ENCODE data around the gene FAM174C. TPM values are rescaled to one million over a fixed set of nuclear protein-coding genes. Genes with fewer than 3 reads are reported as not detected.
A peak's percentile ranks its signal among the peaks of the same experiment; 100 is the strongest.
"Not testable (repeated sequence)": the region's sequence is repeated elsewhere in the genome, so short reads cannot be mapped to it uniquely, and the experiment has no call there.

Gene FAM174C
- polyA plus RNA-seq, 4 donors = 40.0 to 118 (median 82.3) TPM

GRCh38 chr19:1317274-1318003 lies 42.1 kb downstream of the FAM174C start:
- Histone ChIP-seq H3K9me3 (ENCODE audit: control insufficient read depth in 2 of 2, insufficient read depth in 1 of 2, low read depth in 1 of 2, low read length in 1 of 2) (no peaks in the 10 kb centered on the region), H3K27ac (ENCODE audit: low read depth in 1 of 3, low read length in 2 of 3) (no peak overlapping the region), H3K4me3 (ENCODE audit: low read depth in 1 of 3, low read length in 3 of 3) (no peak overlapping the region), H3K4me1 (ENCODE audit: control insufficient read depth in 3 of 3, insufficient read depth in 2 of 3, low read depth in 1 of 3, low read length in 2 of 3) (peaks cover 0 to 15% (median 0%) of the 10 kb centered on the region in 3 donors), H3K36me3 (ENCODE audit: control insufficient read depth in 3 of 3, insufficient read depth in 2 of 3, low read depth in 1 of 3, low read length in 3 of 3) (no peaks in the 10 kb centered on the region), H3K27me3 (ENCODE audit: control insufficient read depth in 3 of 3, insufficient read depth in 3 of 3, low read length in 3 of 3) (peaks cover 0 to 32% (median 2%) of the 10 kb centered on the region in 3 donors)
- 54 to 69% (median 59%) methylated on average over 17 of the region's 17 CpGs for WGBS, 3 donors
- DNase-seq (no peak), FAIRE-seq (no peak)

DNA sequence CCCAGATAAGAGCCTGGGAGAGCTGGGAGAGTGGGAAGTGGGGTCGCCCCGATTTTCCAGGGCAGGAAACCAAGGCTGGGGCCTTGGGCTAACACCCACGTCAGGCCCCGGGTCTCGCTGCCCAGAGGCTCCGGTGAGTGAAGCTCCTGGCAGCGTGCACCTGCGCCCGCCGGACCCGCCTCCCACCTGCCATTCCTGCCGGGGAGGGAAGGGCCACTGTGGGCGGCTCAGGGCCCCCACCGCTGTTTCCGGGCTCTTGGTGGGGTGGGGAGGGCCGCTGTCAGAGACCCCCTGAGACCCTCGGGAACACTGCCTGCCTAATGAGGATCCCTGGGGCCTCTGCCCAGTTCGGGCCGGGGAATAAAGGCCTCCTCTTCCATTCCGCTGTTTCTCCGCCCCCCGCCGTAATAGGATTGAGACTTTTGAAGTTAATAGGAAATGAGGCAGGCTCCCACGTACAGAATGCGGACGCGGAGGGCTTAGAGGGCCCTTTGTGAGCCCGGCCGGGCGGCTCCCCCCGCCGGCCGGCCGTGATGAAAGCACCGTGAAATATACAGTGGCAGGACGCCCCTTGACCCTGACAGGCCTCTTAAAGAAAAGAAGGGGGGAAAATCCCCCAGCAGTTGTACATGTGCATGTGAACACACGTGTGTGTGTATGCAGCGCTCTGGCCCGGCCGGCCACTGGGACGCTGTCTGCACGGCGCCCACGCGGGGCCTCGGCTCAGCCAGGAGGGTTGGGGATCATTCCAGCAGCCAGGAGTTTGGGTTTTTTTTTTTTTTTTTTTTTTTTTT lies 43.5 kb downstream of the FAM174C start:
- H3K27me3 ChIP-seq (ENCODE audit: control insufficient read depth in 3 of 3, insufficient read depth in 3 of 3, low read length in 3 of 3) = peaks cover 3 to 32% (median 5%) of the 10 kb centered on the region in 3 donors
- WGBS, 3 donors = 17 to 28% (median 21%) methylated on average over 41 to 46 of the region's 46 CpGs
- FAIRE-seq (no peak), DNase-seq (no peak)
- no peaks in the 10 kb centered on the region for H3K36me3 ChIP-seq (ENCODE audit: control insufficient read depth in 3 of 3, insufficient read depth in 2 of 3, low read depth in 1 of 3, low read length in 3 of 3)
- no peak overlapping the region for H3K27ac ChIP-seq (ENCODE audit: low read depth in 1 of 3, low read length in 2 of 3)
- no peak overlapping the region for H3K4me3 ChIP-seq (ENCODE audit: low read depth in 1 of 3, low read length in 3 of 3)
- H3K4me1 ChIP-seq (ENCODE audit: control insufficient read depth in 3 of 3, insufficient read depth in 2 of 3, low read depth in 1 of 3, low read length in 2 of 3) = peaks cover 0 to 11% (median 0%) of the 10 kb centered on the region in 3 donors
- no peaks in the 10 kb centered on the region for H3K9me3 ChIP-seq (ENCODE audit: control insufficient read depth in 2 of 2, insufficient read depth in 1 of 2, low read depth in 1 of 2, low read length in 1 of 2)

- H3K9me3 ChIP-seq (ENCODE audit: control insufficient read depth in 2 of 2, insufficient read depth in 1 of 2, low read depth in 1 of 2, low read length in 1 of 2); FAIRE-seq; H3K27ac ChIP-seq (ENCODE audit: low read depth in 1 of 3, low read length in 2 of 3); H3K36me3 ChIP-seq (ENCODE audit: control insufficient read depth in 3 of 3, insufficient read depth in 2 of 3, low read depth in 1 of 3, low read length in 3 of 3); DNase-seq; H3K4me3 ChIP-seq (ENCODE audit: low read depth in 1 of 3, low read length in 3 of 3): not testable (repeated sequence)
- 84 to 95% (median 94%) methylated on average over 3 of the region's 3 CpGs for WGBS, 3 donors
- peaks cover 0 to 16% (median under 1%) of the 10 kb centered on the region in 3 donors for H3K4me1 ChIP-seq (ENCODE audit: control insufficient read depth in 3 of 3, insufficient read depth in 2 of 3, low read depth in 1 of 3, low read length in 2 of 3)
- peaks cover 5 to 42% (median 7%) of the 10 kb centered on the region in 3 donors for H3K27me3 ChIP-seq (ENCODE audit: control insufficient read depth in 3 of 3, insufficient read depth in 3 of 3, low read length in 3 of 3)
Measured at GRCh38 chr19:1320282-1320650, 44.9 kb downstream of the FAM174C start.

DNA sequence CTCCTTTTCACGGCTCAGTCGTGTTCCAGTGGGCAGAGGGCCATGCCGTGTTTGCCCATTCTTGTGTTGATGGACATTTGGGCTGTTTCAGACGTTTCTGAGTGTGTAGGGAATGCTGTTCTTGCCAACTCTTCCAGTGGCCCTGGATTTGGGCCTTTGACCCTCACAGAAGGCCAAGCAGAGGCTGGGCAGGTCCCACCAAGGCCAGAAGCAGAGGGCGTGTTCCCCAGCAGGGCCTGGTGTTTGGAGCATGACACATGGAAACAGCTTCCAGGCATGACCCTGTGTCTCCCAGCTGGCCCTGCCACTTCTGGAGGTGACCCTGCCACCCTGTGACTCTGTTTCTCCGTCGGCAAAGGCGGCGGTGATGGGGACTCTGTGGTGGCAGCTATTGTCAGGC lies 46.2 kb downstream of the FAM174C start:
- H3K27ac ChIP-seq (ENCODE audit: low read depth in 1 of 3, low read length in 2 of 3) = no peak overlapping the region
- 77 to 85% (median 80%) methylated on average over 9 of the region's 9 CpGs for WGBS, 3 donors
- H3K4me3 ChIP-seq (ENCODE audit: low read depth in 1 of 3, low read length in 3 of 3) = no peak overlapping the region
- H3K36me3 ChIP-seq (ENCODE audit: control insufficient read depth in 3 of 3, insufficient read depth in 2 of 3, low read depth in 1 of 3, low read length in 3 of 3) = no peaks in the 10 kb centered on the region
- peaks cover 0 to 16% (median 3%) of the 10 kb centered on the region in 3 donors for H3K4me1 ChIP-seq (ENCODE audit: control insufficient read depth in 3 of 3, insufficient read depth in 2 of 3, low read depth in 1 of 3, low read length in 2 of 3)
- DNase-seq (no peak), FAIRE-seq (no peak)
- H3K27me3 ChIP-seq (ENCODE audit: control insufficient read depth in 3 of 3, insufficient read depth in 3 of 3, low read length in 3 of 3) = peaks cover 5 to 34% (median 10%) of the 10 kb centered on the region in 3 donors
- H3K9me3 ChIP-seq (ENCODE audit: control insufficient read depth in 2 of 2, insufficient read depth in 1 of 2, low read depth in 1 of 2, low read length in 1 of 2) = no peaks in the 10 kb centered on the region

DNA sequence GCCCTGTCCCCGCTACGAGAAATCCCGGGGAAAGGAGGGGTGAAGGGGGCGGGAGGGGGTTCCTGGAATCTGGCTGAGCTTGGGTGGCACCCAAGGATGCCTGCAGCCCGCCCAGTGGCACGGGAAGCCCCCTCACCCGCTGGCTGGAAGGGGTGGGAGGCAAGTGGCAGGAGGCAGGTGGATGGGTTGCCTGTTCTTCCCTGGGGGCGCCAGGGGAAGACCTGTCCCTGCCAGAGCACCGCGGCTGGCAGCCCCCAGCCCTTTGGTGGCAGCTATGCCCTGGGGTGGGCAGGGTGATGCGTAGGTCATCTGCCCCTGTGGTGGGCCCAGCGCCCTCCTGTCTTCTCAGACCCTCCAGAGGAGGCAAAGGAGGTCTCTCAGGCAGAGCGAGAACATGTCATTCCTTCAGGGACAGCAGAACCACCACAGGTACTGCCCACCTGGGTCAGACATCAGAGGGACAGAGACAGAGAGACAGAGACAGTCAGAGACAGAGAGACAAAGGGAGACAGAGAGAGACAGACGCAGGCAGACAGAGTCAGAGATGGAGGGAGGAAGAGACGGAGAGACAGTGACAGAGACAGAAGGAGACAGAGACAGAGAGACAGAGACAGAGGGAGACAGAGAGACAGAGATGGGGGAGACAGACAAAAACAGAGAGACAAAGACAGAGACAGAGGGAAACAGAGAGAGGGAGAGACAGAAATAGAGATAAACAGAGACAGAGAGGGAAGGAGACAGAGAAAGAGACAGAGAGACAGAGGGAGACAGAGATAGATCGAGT lies 47.1 kb downstream of the FAM174C start:
- Histone ChIP-seq H3K36me3 (ENCODE audit: control insufficient read depth in 3 of 3, insufficient read depth in 2 of 3, low read depth in 1 of 3, low read length in 3 of 3) (no peaks in the 10 kb centered on the region), H3K27me3 (ENCODE audit: control insufficient read depth in 3 of 3, insufficient read depth in 3 of 3, low read length in 3 of 3) (peaks cover 5 to 26% (median 10%) of the 10 kb centered on the region in 3 donors), H3K4me3 (ENCODE audit: low read depth in 1 of 3, low read length in 3 of 3) (no peak overlapping the region), H3K4me1 (ENCODE audit: control insufficient read depth in 3 of 3, insufficient read depth in 2 of 3, low read depth in 1 of 3, low read length in 2 of 3) (peaks cover 0 to 16% (median 3%) of the 10 kb centered on the region in 3 donors), H3K27ac (ENCODE audit: low read depth in 1 of 3, low read length in 2 of 3) (no peak overlapping the region), H3K9me3 (ENCODE audit: control insufficient read depth in 2 of 2, insufficient read depth in 1 of 2, low read depth in 1 of 2, low read length in 1 of 2) (no peaks in the 10 kb centered on the region)
- DNase-seq (peak in 1 of 2 donors; percentile 1), FAIRE-seq (no peak)
- 87 to 88% (median 88%) methylated on average over 14 to 16 of the region's 16 CpGs for WGBS, 3 donors

DNA sequence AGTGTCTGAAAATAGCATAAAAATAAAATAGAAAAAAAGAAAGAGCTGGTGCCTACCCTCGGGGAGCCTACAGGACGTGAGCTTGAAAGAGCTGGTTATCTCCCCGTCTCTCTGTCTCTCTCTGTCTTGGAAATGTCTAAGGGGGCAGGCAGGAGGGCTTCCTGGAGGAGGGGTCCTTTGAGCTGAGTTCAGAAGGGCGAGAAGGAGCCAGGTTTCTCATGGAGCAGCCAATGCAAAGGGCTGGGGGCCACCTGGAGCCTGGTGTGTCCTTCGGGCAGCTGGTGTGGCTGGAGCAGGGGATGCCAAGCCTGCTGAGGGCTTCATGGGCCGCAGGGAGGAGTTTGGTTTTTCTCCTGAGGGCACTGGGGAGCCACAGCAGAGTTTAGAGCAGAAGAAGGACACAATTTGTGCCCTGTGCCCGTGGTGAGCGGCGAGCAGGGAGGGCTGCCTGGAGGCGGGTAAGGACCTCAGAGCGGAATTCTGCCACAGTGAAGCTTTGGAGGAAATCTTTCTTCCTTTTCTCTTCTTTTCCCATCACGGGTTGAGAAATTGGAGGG lies 49.0 kb downstream of the FAM174C start:
- FAIRE-seq (no peak), DNase-seq (no peak)
- Histone ChIP-seq H3K4me3 (ENCODE audit: low read depth in 1 of 3, low read length in 3 of 3) (peak overlapping the region in 1 of 3 donors; percentile 45), H3K27ac (ENCODE audit: low read depth in 1 of 3, low read length in 2 of 3) (no peak overlapping the region), H3K36me3 (ENCODE audit: control insufficient read depth in 3 of 3, insufficient read depth in 2 of 3, low read depth in 1 of 3, low read length in 3 of 3) (no peaks in the 10 kb centered on the region), H3K27me3 (ENCODE audit: control insufficient read depth in 3 of 3, insufficient read depth in 3 of 3, low read length in 3 of 3) (peaks cover 5 to 10% (median 9%) of the 10 kb centered on the region in 3 donors), H3K9me3 (ENCODE audit: control insufficient read depth in 2 of 2, insufficient read depth in 1 of 2, low read depth in 1 of 2, low read length in 1 of 2) (no peaks in the 10 kb centered on the region), H3K4me1 (ENCODE audit: control insufficient read depth in 3 of 3, insufficient read depth in 2 of 3, low read depth in 1 of 3, low read length in 2 of 3) (peaks cover 0 to 10% (median 3%) of the 10 kb centered on the region in 3 donors)
- WGBS, 3 donors = 67 to 79% (median 72%) methylated on average over 12 of the region's 12 CpGs

DNA sequence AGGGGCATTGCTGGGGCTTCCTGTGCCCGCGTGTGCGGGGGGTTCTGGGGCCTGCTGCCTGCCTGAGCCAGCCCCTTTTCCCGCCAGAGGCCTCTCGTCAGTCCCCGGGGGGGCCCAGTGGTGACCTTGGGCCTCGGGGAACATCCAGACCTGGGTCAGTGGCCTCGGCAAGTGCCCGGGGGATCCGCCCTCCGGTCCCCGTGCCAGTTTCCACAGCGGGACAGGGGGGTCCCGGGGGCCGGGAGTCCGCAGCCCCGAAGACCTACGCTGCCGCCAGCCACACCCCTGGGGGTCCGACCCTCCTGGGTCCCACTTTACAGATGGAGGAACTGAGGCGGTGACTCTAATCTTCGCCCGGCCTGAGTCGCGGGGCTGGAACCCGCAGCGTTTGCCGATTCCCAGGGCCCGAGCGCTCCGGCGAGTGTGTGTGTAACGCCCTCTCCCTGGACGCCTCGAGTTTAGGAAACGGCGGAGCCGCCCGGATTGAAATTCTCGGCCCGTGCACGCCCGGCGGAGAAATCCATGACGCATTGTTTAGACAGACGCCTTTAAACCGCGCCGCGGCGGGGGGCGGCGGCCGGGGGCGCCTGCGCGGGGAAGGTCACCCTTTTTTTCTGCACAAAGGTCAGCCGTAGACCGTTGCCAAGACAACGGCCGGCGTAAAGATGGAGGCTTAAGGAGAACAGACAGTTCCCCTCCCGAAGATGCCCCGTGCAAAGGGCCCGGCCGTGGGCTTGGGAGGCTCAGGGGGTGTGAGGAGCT lies 49.7 kb downstream of the FAM174C start:
- Histone ChIP-seq H3K4me1 (ENCODE audit: control insufficient read depth in 3 of 3, insufficient read depth in 2 of 3, low read depth in 1 of 3, low read length in 2 of 3) (peaks cover 0 to 10% (median 3%) of the 10 kb centered on the region in 3 donors), H3K4me3 (ENCODE audit: low read depth in 1 of 3, low read length in 3 of 3) (peak overlapping the region in 1 of 3 donors; percentile 45), H3K27ac (ENCODE audit: low read depth in 1 of 3, low read length in 2 of 3) (no peak overlapping the region), H3K36me3 (ENCODE audit: control insufficient read depth in 3 of 3, insufficient read depth in 2 of 3, low read depth in 1 of 3, low read length in 3 of 3) (no peaks in the 10 kb centered on the region), H3K27me3 (ENCODE audit: control insufficient read depth in 3 of 3, insufficient read depth in 3 of 3, low read length in 3 of 3) (peaks cover 5 to 10% (median 9%) of the 10 kb centered on the region in 3 donors), H3K9me3 (ENCODE audit: control insufficient read depth in 2 of 2, insufficient read depth in 1 of 2, low read depth in 1 of 2, low read length in 1 of 2) (no peaks in the 10 kb centered on the region)
- 1 to 4% (median 2%) methylated on average over 62 to 66 of the region's 66 CpGs for WGBS, 3 donors
- DNase-seq = peak; percentile 27 to 84
- no peak for FAIRE-seq
